GM12878 (cell line): Measurements from ENCODE around the gene UHRF2. TPM values are rescaled to one million over a fixed set of nuclear protein-coding genes. Genes with fewer than 3 reads are reported as not detected.

Experiments used
- ATAC-seq: fragments of 200-7000 bp; cut with Tn5 transposase; 3 replicates; pipeline ENCODE4 v1.9.1; 2020; ENCODE audit warnings: mild to moderate bottlenecking, moderate library complexity
- BruUV-seq: library from RNA; stranded (reverse); fragments of 400-500 nt; replicated peaks from 2 replicates; lab custom pipeline; 2021; lab: Mats Ljungman, UMichigan
- CTCF ChIA-PET: fragments of 300-600 bp; sonication (Branson Sonifier 250); formaldehyde crosslinking; extraction: SDS; loops from one replicate; lab custom pipeline; 2021; ENCODE audit warnings: inconsistent platforms; lab: Yijun Ruan, JAX
- POLR2A ChIA-PET: fragments of 350-600 bp; formaldehyde crosslinking; extraction: SDS; loops from one replicate; lab custom pipeline; 2021; ENCODE audit warnings: inconsistent platforms; lab: Charles Lee
- RAD21 ChIA-PET: fragments of 300-600 bp; sonication (Branson Sonifier 250); formaldehyde crosslinking; loops from one replicate; lab custom pipeline; 2023; ENCODE audit warnings: antibody characterized with exemption; ENCODE audit not compliant: unreplicated experiment; lab: Charles Lee
- SMC1A ChIA-PET: fragments of 300-600 bp; sonication (Branson Sonifier 250); formaldehyde crosslinking; loops from one replicate; lab custom pipeline; 2023; ENCODE audit not compliant: unreplicated experiment, uncharacterized antibody; lab: Charles Lee
- DNase-seq: peaks from one replicate; pipeline ENCODE4 v3.0.0-alpha.2; 2011; ENCODE audit warnings: low read depth, low spot score
- FAIRE-seq: peaks from 3 replicates; lab custom pipeline; 2011; peaks lifted over from hg19 to GRCh38; lab: Jason Lieb, UNC
- H2AFZ ChIP-seq: 2 replicates; pipeline ENCODE4 v1.6.0; 2011; ENCODE audit warnings: low read depth, low read length, control low read depth; ENCODE audit not compliant: control insufficient read depth
- H3K27ac ChIP-seq: 2 replicates; pipeline ENCODE4 v1.5.1; 2011; ENCODE audit warnings: control low read depth; ENCODE audit not compliant: control insufficient read depth, insufficient read depth
- H3K27me3 ChIP-seq, 2 experiments: replicated peaks in 1 of 2; 2 replicates each; pipeline versions ENCODE4 v1.6.0 to v1.6.1; 2011; ENCODE audit warnings: low read length in 1 of 2; ENCODE audit not compliant: control insufficient read depth in 2 of 2, insufficient read depth in 2 of 2
- H3K36me3 ChIP-seq, 2 experiments: 2 replicates each; pipeline ENCODE4 v1.5.1; 2011; ENCODE audit warnings: low read length in 1 of 2; ENCODE audit not compliant: control insufficient read depth in 2 of 2, insufficient read depth in 2 of 2
- H3K4me1 ChIP-seq: 2 replicates; pipeline ENCODE4 v1.6.1; 2011; ENCODE audit warnings: mild to moderate bottlenecking, low read length, moderate library complexity, mixed read lengths; ENCODE audit not compliant: control insufficient read depth, insufficient read depth
- H3K4me2 ChIP-seq: 2 replicates; pipeline ENCODE4 v1.6.0; 2011; ENCODE audit warnings: control low read depth; ENCODE audit not compliant: control insufficient read depth, insufficient read depth
- H3K4me3 ChIP-seq: fragments of 200-600 bp; sonication (generic); 2 replicates; pipeline ENCODE4 v1.5.1; 2016
- H3K79me2 ChIP-seq: 2 replicates; pipeline ENCODE4 v1.6.0; 2011; ENCODE audit warnings: low read length; ENCODE audit not compliant: control insufficient read depth, insufficient read depth
- H3K9ac ChIP-seq: 2 replicates; pipeline ENCODE4 v1.8.0; 2011; ENCODE audit warnings: low read length, control low read depth, mixed read lengths; ENCODE audit not compliant: control insufficient read depth, insufficient read depth
- H3K9me3 ChIP-seq: replicated peaks from 3 replicates; pipeline ENCODE4 v1.5.1; 2011; ENCODE audit warnings: mild to moderate bottlenecking, low read length; ENCODE audit not compliant: control insufficient read depth, insufficient read depth
- H4K20me1 ChIP-seq: 2 replicates; pipeline ENCODE4 v1.6.0; 2011; ENCODE audit not compliant: control insufficient read depth, insufficient read depth
- BRCA1 ChIP-seq: IDR thresholded peaks from 2 replicates; pipeline ENCODE4 v1.6.1; 2011; ENCODE audit warnings: low read depth, low read length, improper control_type of control experiment
- IKZF2 ChIP-seq, 2 experiments: fragments of 450-650 bp; IDR thresholded peaks; 2 replicates each; pipeline ENCODE4 v1.6.1; 2017; ENCODE audit warnings: mild to moderate bottlenecking in 2 of 2, moderate library complexity in 2 of 2
- MTA2 ChIP-seq: fragments of 450-650 bp; IDR thresholded peaks from 2 replicates; pipeline ENCODE4 v1.6.1; 2016; ENCODE audit warnings: low read depth, mild to moderate bottlenecking, moderate library complexity
- PAX8 ChIP-seq: fragments of 450-650 bp; IDR thresholded peaks from 2 replicates; pipeline ENCODE4 v1.6.1; 2017; ENCODE audit warnings: mild to moderate bottlenecking, moderate library complexity
- PML ChIP-seq: IDR thresholded peaks from 2 replicates; pipeline ENCODE4 v1.6.1; 2012; ENCODE audit warnings: low read length, inconsistent platforms
- POLR2A ChIP-seq: IDR thresholded peaks from 2 replicates; pipeline ENCODE4 v1.6.1; 2011; ENCODE audit warnings: low read depth, mild to moderate bottlenecking, low read length
- POLR2AphosphoS2 ChIP-seq: IDR thresholded peaks from 2 replicates; pipeline ENCODE4 v1.6.1; 2011; ENCODE audit warnings: low read depth, mild to moderate bottlenecking, low read length, improper control_type of control experiment, moderate library complexity
- RCOR1 ChIP-seq: conservative IDR thresholded peaks from 2 replicates; pipeline ENCODE4 v1.6.1; 2012; ENCODE audit warnings: low read depth, low read length, improper control_type of control experiment
- RUNX3 ChIP-seq: IDR thresholded peaks from 2 replicates; pipeline ENCODE4 v1.6.1; 2012; ENCODE audit warnings: low read length, inconsistent platforms
- SMARCA5 ChIP-seq: fragments of 450-650 bp; IDR thresholded peaks from 2 replicates; pipeline ENCODE4 v1.6.1; 2017; ENCODE audit warnings: mild to moderate bottlenecking
- SREBF1 ChIP-seq: IDR thresholded peaks from 2 replicates; pipeline ENCODE4 v1.6.1; 2012; ENCODE audit warnings: mild to moderate bottlenecking, low read length
- SRF ChIP-seq, 2 experiments: IDR thresholded peaks; 2 replicates each; pipeline ENCODE4 v1.6.1; 2011; ENCODE audit warnings: low read depth in 2 of 2, low read length in 2 of 2, mild to moderate bottlenecking in 1 of 2, moderate library complexity in 1 of 2
- STAT1 ChIP-seq: fragments of 450-650 bp; conservative IDR thresholded peaks from 2 replicates; pipeline ENCODE4 v1.6.1; 2014; ENCODE audit warnings: antibody characterized with exemption, mild to moderate bottlenecking
- WGBS: methylation state at CpG from one replicate; pipeline ENCODE4 v1.1.6; 2016; ENCODE audit warnings: low lambda C conversion rate; ENCODE audit not compliant: insufficient replicate concordance, insufficient coverage; ENCODE audit errors: missing lambda C conversion rate; 5-methylcytosine and 5-hydroxymethylcytosine counted together
- in situ Hi-C: fragments of 300-500 bp; cut with MboI; formaldehyde crosslinking; loops from 9 replicates; pipeline ENCODE4 v1.14.3; 2018; ENCODE audit warnings: mixed read lengths
- intact Hi-C: fragments of 100-400 bp; cut with micrococcal nuclease; formaldehyde crosslinking; loops from one replicate; pipeline ENCODE4 v1.14.2; 2022; ENCODE audit not compliant: unreplicated experiment
- polyA plus RNA-seq, 11 experiments: library from polyadenylated mRNA; depleted of rRNA in 4 of 11; unstranded in 6 of 11; stranded (reverse) in 5 of 11; fragments of >200 nt; fragmentation: Nextera tagmentation in 4 of 11; fragmentation: Illumina TruSeq in 1 of 11; extraction: Ambion mirVana in 4 of 11; extraction: Trizol in 1 of 11; gene quantifications; 1 replicate in 1 of 11; 2 replicates in 10 of 11; pipeline versions ENCODE4 v1.2.1 to v1.2.3, GENCODE V29; 2011 to 2016; ENCODE audit warnings: inconsistent platforms in 2 of 11, missing spikeins in 2 of 11, low read depth in 1 of 11
- total RNA-seq, 4 experiments: library from RNA; depleted of rRNA in 3 of 4; stranded (reverse); fragments of >200 nt in 3 of 4; fragmentation: Illumina TruSeq in 1 of 4; extraction: Trizol in 1 of 4; gene quantifications; 2 replicates each; pipeline versions ENCODE4 v1.2.1 to v1.2.3, GENCODE V29; 2013 to 2021
- TF ChIP-seq, protein P1 (sequence below): fragments of 150-350 bp; IDR thresholded peaks from 2 replicates; pipeline ENCODE4 v1.6.1; 2016; ENCODE audit warnings: low read depth, low read length
- TF ChIP-seq, protein P2 (sequence below): fragments of 450-650 bp; conservative IDR thresholded peaks from 2 replicates; pipeline ENCODE4 v1.6.1; 2017; ENCODE audit warnings: mild to moderate bottlenecking, moderate library complexity
- TF ChIP-seq, protein P3 (sequence below): fragments of 450-650 bp; IDR thresholded peaks from 2 replicates; pipeline ENCODE4 v1.6.1; 2016; ENCODE audit warnings: mild to moderate bottlenecking
- TF ChIP-seq, protein P4 (sequence below): IDR thresholded peaks from 2 replicates; pipeline ENCODE4 v1.6.1; 2011; ENCODE audit warnings: mild to moderate bottlenecking, low read depth, low read length, moderate library complexity; ENCODE audit not compliant: insufficient replicate concordance

The UHRF2 gene
- total and polyA plus RNA-seq, 10 of the 15 experiments (the other 5 are each of a cell fraction or from before 2014, with no cell fraction given), result 11.2 to 95.8 (median 43.1) TPM

DNA sequence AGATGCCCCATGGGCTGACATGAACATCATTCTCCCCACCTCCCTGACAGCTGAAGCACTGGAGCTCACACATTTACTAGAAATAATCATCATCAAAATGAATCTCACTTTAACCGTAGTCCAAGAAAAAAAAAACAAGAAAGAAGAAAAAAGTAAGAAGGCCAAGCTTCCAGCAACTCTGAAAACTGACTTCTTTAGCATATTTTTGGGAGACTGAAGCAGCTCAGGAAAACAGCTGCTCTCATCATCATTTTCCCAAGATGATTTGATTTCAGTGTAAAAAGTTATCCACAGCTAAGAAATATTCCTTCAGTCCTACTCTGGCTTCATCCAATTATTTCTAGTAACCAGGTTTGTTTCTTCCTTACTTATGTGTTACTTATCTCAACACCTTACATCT, 140.9 kb downstream of the UHRF2 start:
- no peaks in the 10 kb centered on the region for H3K27me3 ChIP-seq
- no peak overlapping the region for H3K4me3 ChIP-seq
- DNase-seq (no peak), ATAC-seq (no peak), FAIRE-seq (no peak)
- POLR2A ChIA-PET, result no interaction called here
- BruUV-seq, result TSS peak; percentile 50
- in situ Hi-C loops, result no loop called here
- no peak overlapping the region for H2AFZ ChIP-seq
- SMC1A ChIA-PET, result interaction anchor here (0.7 to 2.2 kb wide), 3 partner anchors 15 to 114 kb away, joined by 3 to 8 read pairs (median 3); no protein-coding TSS in a partner anchor
- H3K4me1 ChIP-seq, result no peaks in the 10 kb centered on the region
- RAD21 ChIA-PET, result interaction anchor here (0.6 kb wide), 1 partner anchor 8 kb away, joined by 3 read pairs; no protein-coding TSS in a partner anchor
- H3K9me3 ChIP-seq, result no peaks in the 10 kb centered on the region
- WGBS, result 93% methylated on average over 1 of the region's 1 CpG
- intact Hi-C loops, result no loop called here
- no peak overlapping the region for H3K9ac ChIP-seq
- H3K4me2 ChIP-seq, result no peak overlapping the region
- H3K79me2 ChIP-seq, result no peaks in the 10 kb centered on the region
- no peak overlapping the region for H3K27ac ChIP-seq
- H3K36me3 ChIP-seq, result peaks cover 14 to 27% of the 10 kb centered on the region in 2 experiments
- CTCF ChIA-PET, result interaction anchor here (1.2 to 2.1 kb wide), 2 partner anchors 13 to 15 kb away, joined by 6 to 8 read pairs; no protein-coding TSS in a partner anchor
- H4K20me1 ChIP-seq, result no peaks in the 10 kb centered on the region
- no peak for TF ChIP-seq POLR2AphosphoS2
- no peak for TF ChIP-seq BRCA1
- TF ChIP-seq PAX8, result no peak
- TF ChIP-seq PML, result no peak
- TF ChIP-seq SRF (IDR thresholded peaks at IDR 0.05; ENCODE audit: low read depth in 2 of 2, low read length in 2 of 2), result no peak
- TF ChIP-seq SREBF1, result no peak
- no peak for TF ChIP-seq STAT1
- TF ChIP-seq, protein P1, sequence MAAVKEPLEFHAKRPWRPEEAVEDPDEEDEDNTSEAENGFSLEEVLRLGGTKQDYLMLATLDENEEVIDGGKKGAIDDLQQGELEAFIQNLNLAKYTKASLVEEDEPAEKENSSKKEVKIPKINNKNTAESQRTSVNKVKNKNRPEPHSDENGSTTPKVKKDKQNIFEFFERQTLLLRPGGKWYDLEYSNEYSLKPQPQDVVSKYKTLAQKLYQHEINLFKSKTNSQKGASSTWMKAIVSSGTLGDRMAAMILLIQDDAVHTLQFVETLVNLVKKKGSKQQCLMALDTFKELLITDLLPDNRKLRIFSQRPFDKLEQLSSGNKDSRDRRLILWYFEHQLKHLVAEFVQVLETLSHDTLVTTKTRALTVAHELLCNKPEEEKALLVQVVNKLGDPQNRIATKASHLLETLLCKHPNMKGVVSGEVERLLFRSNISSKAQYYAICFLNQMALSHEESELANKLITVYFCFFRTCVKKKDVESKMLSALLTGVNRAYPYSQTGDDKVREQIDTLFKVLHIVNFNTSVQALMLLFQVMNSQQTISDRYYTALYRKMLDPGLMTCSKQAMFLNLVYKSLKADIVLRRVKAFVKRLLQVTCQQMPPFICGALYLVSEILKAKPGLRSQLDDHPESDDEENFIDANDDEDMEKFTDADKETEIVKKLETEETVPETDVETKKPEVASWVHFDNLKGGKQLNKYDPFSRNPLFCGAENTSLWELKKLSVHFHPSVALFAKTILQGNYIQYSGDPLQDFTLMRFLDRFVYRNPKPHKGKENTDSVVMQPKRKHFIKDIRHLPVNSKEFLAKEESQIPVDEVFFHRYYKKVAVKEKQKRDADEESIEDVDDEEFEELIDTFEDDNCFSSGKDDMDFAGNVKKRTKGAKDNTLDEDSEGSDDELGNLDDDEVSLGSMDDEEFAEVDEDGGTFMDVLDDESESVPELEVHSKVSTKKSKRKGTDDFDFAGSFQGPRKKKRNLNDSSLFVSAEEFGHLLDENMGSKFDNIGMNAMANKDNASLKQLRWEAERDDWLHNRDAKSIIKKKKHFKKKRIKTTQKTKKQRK, result no peak
- TF ChIP-seq IKZF2 (IDR thresholded peaks at IDR 0.05), result no peak
- TF ChIP-seq, protein P2, sequence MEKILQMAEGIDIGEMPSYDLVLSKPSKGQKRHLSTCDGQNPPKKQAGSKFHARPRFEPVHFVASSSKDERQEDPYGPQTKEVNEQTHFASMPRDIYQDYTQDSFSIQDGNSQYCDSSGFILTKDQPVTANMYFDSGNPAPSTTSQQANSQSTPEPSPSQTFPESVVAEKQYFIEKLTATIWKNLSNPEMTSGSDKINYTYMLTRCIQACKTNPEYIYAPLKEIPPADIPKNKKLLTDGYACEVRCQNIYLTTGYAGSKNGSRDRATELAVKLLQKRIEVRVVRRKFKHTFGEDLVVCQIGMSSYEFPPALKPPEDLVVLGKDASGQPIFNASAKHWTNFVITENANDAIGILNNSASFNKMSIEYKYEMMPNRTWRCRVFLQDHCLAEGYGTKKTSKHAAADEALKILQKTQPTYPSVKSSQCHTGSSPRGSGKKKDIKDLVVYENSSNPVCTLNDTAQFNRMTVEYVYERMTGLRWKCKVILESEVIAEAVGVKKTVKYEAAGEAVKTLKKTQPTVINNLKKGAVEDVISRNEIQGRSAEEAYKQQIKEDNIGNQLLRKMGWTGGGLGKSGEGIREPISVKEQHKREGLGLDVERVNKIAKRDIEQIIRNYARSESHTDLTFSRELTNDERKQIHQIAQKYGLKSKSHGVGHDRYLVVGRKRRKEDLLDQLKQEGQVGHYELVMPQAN, result no peak
- no peak for TF ChIP-seq POLR2A
- TF ChIP-seq, protein P3, sequence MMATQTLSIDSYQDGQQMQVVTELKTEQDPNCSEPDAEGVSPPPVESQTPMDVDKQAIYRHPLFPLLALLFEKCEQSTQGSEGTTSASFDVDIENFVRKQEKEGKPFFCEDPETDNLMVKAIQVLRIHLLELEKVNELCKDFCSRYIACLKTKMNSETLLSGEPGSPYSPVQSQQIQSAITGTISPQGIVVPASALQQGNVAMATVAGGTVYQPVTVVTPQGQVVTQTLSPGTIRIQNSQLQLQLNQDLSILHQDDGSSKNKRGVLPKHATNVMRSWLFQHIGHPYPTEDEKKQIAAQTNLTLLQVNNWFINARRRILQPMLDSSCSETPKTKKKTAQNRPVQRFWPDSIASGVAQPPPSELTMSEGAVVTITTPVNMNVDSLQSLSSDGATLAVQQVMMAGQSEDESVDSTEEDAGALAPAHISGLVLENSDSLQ, result no peak
- no peak for TF ChIP-seq MTA2
- TF ChIP-seq RUNX3, result no peak
- TF ChIP-seq RCOR1, result no peak
- TF ChIP-seq, protein P4, sequence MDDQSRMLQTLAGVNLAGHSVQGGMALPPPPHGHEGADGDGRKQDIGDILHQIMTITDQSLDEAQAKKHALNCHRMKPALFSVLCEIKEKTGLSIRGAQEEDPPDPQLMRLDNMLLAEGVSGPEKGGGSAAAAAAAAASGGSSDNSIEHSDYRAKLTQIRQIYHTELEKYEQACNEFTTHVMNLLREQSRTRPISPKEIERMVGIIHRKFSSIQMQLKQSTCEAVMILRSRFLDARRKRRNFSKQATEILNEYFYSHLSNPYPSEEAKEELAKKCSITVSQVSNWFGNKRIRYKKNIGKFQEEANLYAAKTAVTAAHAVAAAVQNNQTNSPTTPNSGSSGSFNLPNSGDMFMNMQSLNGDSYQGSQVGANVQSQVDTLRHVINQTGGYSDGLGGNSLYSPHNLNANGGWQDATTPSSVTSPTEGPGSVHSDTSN, result no peak
- TF ChIP-seq SMARCA5, result no peak
